ENCODE measurements around the gene BABAM2. TPM values are rescaled to one million over a fixed set of nuclear protein-coding genes. Genes with fewer than 3 reads are reported as not detected.

BABAM2 gene
- total and polyA plus RNA-seq, 4 donors: 17.2 to 53.8 (median 36.5) TPM

GRCh38 chr2:27885234-27885633, 5.3 kb upstream of the BABAM2 start:
- Histone ChIP-seq H3K27ac (ENCODE audit: low read depth in 1 of 2, low read length in 2 of 2) (no peak overlapping the region), H3K4me3 (ENCODE audit: low read length in 2 of 2) (no peak overlapping the region), H3K4me1 (ENCODE audit: control insufficient read depth in 1 of 2, insufficient read depth in 2 of 2, low read length in 2 of 2) (peaks cover 0 to 5% of the 10 kb centered on the region in 2 donors), H3K36me3 (ENCODE audit: control insufficient read depth in 1 of 2, insufficient read depth in 2 of 2, low read length in 1 of 2) (no peaks in the 10 kb centered on the region), H3K9me3 (ENCODE audit: control insufficient read depth, low read length) (no peaks in the 10 kb centered on the region), H3K27me3 (ENCODE audit: control insufficient read depth in 1 of 2, insufficient read depth in 2 of 2, low read length in 1 of 2) (no peaks in the 10 kb centered on the region)
- 84 to 90% methylated on average over 1 of the region's 1 CpG for WGBS, 2 donors
- DNase-seq (no peak), ATAC-seq (ENCODE audit: low FRiP score) (no peak)
- intact Hi-C loops (cut with DNase I): loop anchor here (5.0 to 10.0 kb wide), 3 partner anchors 60 to 163 kb away; no protein-coding TSS in a partner anchor

GRCh38 chr2:27885661-27886060, 4.9 kb upstream of the BABAM2 start:
- no peak for DNase-seq
- Histone ChIP-seq H3K36me3 (ENCODE audit: control insufficient read depth in 1 of 2, insufficient read depth in 2 of 2, low read length in 1 of 2) (no peaks in the 10 kb centered on the region), H3K27ac (ENCODE audit: low read depth in 1 of 2, low read length in 2 of 2) (no peak overlapping the region), H3K9me3 (ENCODE audit: control insufficient read depth, low read length) (no peaks in the 10 kb centered on the region), H3K4me3 (ENCODE audit: low read length in 2 of 2) (no peak overlapping the region), H3K4me1 (ENCODE audit: control insufficient read depth in 1 of 2, insufficient read depth in 2 of 2, low read length in 2 of 2) (peaks cover 0 to 5% of the 10 kb centered on the region in 2 donors), H3K27me3 (ENCODE audit: control insufficient read depth in 1 of 2, insufficient read depth in 2 of 2, low read length in 1 of 2) (no peaks in the 10 kb centered on the region)
- WGBS, 2 donors: 29 to 44% methylated on average over 1 of the region's 1 CpG
- ATAC-seq (ENCODE audit: low FRiP score): no peak
- intact Hi-C loops (cut with DNase I): loop anchor here (5.0 to 10.0 kb wide), 3 partner anchors 61 to 163 kb away; no protein-coding TSS in a partner anchor

GRCh38 chr2:27886322-27886721, 4.2 kb upstream of the BABAM2 start:
- ATAC-seq (ENCODE audit: low FRiP score) (no peak), DNase-seq (no peak)
- 92% methylated on average over 6 of the region's 6 CpGs for WGBS, 2 donors
- H3K27ac ChIP-seq (ENCODE audit: low read depth in 1 of 2, low read length in 2 of 2): no peak overlapping the region
- no peaks in the 10 kb centered on the region for H3K27me3 ChIP-seq (ENCODE audit: control insufficient read depth in 1 of 2, insufficient read depth in 2 of 2, low read length in 1 of 2)
- H3K4me1 ChIP-seq (ENCODE audit: control insufficient read depth in 1 of 2, insufficient read depth in 2 of 2, low read length in 2 of 2): peaks cover 0 to 5% of the 10 kb centered on the region in 2 donors
- intact Hi-C loops (cut with DNase I): loop anchor here (5.0 to 10.0 kb wide), 3 partner anchors 62 to 164 kb away; no protein-coding TSS in a partner anchor
- no peak overlapping the region for H3K4me3 ChIP-seq (ENCODE audit: low read length in 2 of 2)
- no peaks in the 10 kb centered on the region for H3K9me3 ChIP-seq (ENCODE audit: control insufficient read depth, low read length)
- no peaks in the 10 kb centered on the region for H3K36me3 ChIP-seq (ENCODE audit: control insufficient read depth in 1 of 2, insufficient read depth in 2 of 2, low read length in 1 of 2)

DNA sequence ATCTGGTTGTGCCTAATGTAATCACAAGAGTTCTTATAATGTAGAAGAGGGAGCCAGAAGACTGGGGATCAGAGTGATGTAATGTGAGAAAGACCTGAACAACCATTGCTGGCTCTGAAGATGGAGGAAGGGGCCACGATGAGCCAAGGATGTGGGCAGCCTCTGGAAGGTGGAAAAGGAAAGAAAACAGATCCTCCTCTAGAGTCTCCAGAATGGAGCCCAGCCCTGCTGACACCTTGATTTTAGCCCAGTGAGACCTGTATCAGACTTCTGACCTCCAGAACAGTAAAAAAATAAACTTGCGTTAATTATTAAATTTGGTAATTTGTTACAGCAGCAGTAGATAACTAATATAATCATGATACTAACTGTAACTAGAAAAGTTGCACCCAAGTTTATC, 3.4 kb upstream of the BABAM2 start:
- no peak for DNase-seq
- Histone ChIP-seq H3K27ac (ENCODE audit: low read depth in 1 of 2, low read length in 2 of 2) (no peak overlapping the region), H3K9me3 (ENCODE audit: control insufficient read depth, low read length) (no peaks in the 10 kb centered on the region), H3K4me3 (ENCODE audit: low read length in 2 of 2) (no peak overlapping the region), H3K27me3 (ENCODE audit: control insufficient read depth in 1 of 2, insufficient read depth in 2 of 2, low read length in 1 of 2) (no peaks in the 10 kb centered on the region), H3K4me1 (ENCODE audit: control insufficient read depth in 1 of 2, insufficient read depth in 2 of 2, low read length in 2 of 2) (peaks cover 0 to 5% of the 10 kb centered on the region in 2 donors), H3K36me3 (ENCODE audit: control insufficient read depth in 1 of 2, insufficient read depth in 2 of 2, low read length in 1 of 2) (no peaks in the 10 kb centered on the region)
- intact Hi-C loops (cut with DNase I): loop anchor here (5.0 to 10.0 kb wide), 3 partner anchors 62 to 165 kb away; no protein-coding TSS in a partner anchor
- no peak for ATAC-seq (ENCODE audit: low FRiP score)
- 57 to 60% methylated on average over 2 of the region's 2 CpGs for WGBS, 2 donors

GRCh38 chr2:27887830-27888229, 2.7 kb upstream of the BABAM2 start:
- 62 to 65% methylated on average over 3 of the region's 3 CpGs for WGBS, 2 donors
- H3K27ac ChIP-seq (ENCODE audit: low read depth in 1 of 2, low read length in 2 of 2): no peak overlapping the region
- H3K4me1 ChIP-seq (ENCODE audit: control insufficient read depth in 1 of 2, insufficient read depth in 2 of 2, low read length in 2 of 2): peaks cover 0 to 5% of the 10 kb centered on the region in 2 donors
- ATAC-seq (ENCODE audit: low FRiP score) (no peak), DNase-seq (no peak)
- intact Hi-C loops (cut with DNase I): loop anchor here (5.0 to 10.0 kb wide), 3 partner anchors 63 to 166 kb away; no protein-coding TSS in a partner anchor
- no peaks in the 10 kb centered on the region for H3K27me3 ChIP-seq (ENCODE audit: control insufficient read depth in 1 of 2, insufficient read depth in 2 of 2, low read length in 1 of 2)
- no peaks in the 10 kb centered on the region for H3K36me3 ChIP-seq (ENCODE audit: control insufficient read depth in 1 of 2, insufficient read depth in 2 of 2, low read length in 1 of 2)
- H3K4me3 ChIP-seq (ENCODE audit: low read length in 2 of 2): no peak overlapping the region
- no peaks in the 10 kb centered on the region for H3K9me3 ChIP-seq (ENCODE audit: control insufficient read depth, low read length)

GRCh38 chr2:27888790-27889189, 1.7 kb upstream of the BABAM2 start:
- ATAC-seq (ENCODE audit: low FRiP score) (no peak), DNase-seq (no peak)
- intact Hi-C loops (cut with DNase I): loop anchor here (5.0 to 10.0 kb wide), 3 partner anchors 64 to 166 kb away; no protein-coding TSS in a partner anchor
- no peak overlapping the region for H3K27ac ChIP-seq (ENCODE audit: low read depth in 1 of 2, low read length in 2 of 2)
- 1 to 8% methylated on average over 3 of the region's 3 CpGs for WGBS, 2 donors
- H3K9me3 ChIP-seq (ENCODE audit: control insufficient read depth, low read length): no peaks in the 10 kb centered on the region
- no peaks in the 10 kb centered on the region for H3K36me3 ChIP-seq (ENCODE audit: control insufficient read depth in 1 of 2, insufficient read depth in 2 of 2, low read length in 1 of 2)
- no peaks in the 10 kb centered on the region for H3K27me3 ChIP-seq (ENCODE audit: control insufficient read depth in 1 of 2, insufficient read depth in 2 of 2, low read length in 1 of 2)
- no peak overlapping the region for H3K4me3 ChIP-seq (ENCODE audit: low read length in 2 of 2)
- H3K4me1 ChIP-seq (ENCODE audit: control insufficient read depth in 1 of 2, insufficient read depth in 2 of 2, low read length in 2 of 2): peaks cover 0 to 5% of the 10 kb centered on the region in 2 donors

GRCh38 chr2:27889774-27890145, 769 bp upstream of the BABAM2 start:
- Histone ChIP-seq H3K4me3 (ENCODE audit: low read length in 2 of 2) (peak overlapping the region; percentile 22 to 77), H3K36me3 (ENCODE audit: control insufficient read depth in 1 of 2, insufficient read depth in 2 of 2, low read length in 1 of 2) (no peaks in the 10 kb centered on the region), H3K9me3 (ENCODE audit: control insufficient read depth, low read length) (no peaks in the 10 kb centered on the region), H3K27me3 (ENCODE audit: control insufficient read depth in 1 of 2, insufficient read depth in 2 of 2, low read length in 1 of 2) (no peaks in the 10 kb centered on the region), H3K27ac (ENCODE audit: low read depth in 1 of 2, low read length in 2 of 2) (peak overlapping the region; percentile 23 to 78), H3K4me1 (ENCODE audit: control insufficient read depth in 1 of 2, insufficient read depth in 2 of 2, low read length in 2 of 2) (peaks cover 0 to 5% of the 10 kb centered on the region in 2 donors)
- DNase-seq (no peak), ATAC-seq (ENCODE audit: low FRiP score) (no peak)
- intact Hi-C loops (cut with DNase I): loop anchor here (1.0 to 10.0 kb wide), 5 partner anchors 65 to 507 kb away; partner anchors contain the start of gene FOSL2 (in 1 of the 2)
- 3 to 7% methylated on average over 10 of the region's 10 CpGs for WGBS, 2 donors

DNA sequence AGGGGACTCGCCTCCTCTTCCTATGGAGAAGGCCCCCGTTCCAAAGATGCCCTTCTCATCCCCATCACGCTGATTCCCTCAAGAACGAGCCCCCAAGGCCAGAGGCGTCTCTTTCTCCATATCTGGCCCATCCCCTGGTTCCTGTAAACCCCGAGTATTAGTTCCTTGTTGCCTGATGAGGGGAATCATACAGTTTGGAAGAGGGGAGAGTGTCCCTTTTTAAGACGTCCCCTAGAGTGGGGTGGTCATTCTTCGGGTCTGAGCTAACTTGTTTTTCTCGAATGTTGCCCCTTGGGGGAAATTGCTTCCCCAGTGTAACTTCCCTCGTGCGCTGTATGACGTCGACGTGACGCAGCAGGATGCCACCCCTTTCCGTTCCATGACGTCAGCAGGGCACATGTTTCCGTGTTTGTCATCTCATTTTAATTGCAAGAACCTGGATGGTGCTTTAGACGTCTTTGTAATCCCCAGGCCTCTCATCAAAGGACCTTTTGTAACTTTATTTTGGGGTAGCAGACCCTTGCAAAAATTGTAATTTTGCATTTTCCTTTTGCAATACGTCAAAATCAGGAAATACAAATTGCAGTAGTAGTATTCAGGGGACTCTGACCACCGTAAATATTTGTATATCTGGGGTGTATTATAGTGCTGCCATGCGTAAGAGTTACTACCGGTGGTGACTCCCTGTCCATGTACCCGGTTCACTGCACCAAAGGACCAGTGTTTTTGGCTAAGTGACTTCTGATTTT, 569 bp downstream of the BABAM2 start:
- intact Hi-C loops (cut with DNase I): loop anchor here (1.0 to 2.0 kb wide), 2 partner anchors 501 to 506 kb away; partner anchors contain the start of gene FOSL2 (in 1 of the 2)
- H3K27ac ChIP-seq (ENCODE audit: low read depth in 1 of 2, low read length in 2 of 2): peak overlapping the region in 1 of 2 donors; percentile 87
- H3K36me3 ChIP-seq (ENCODE audit: control insufficient read depth in 1 of 2, insufficient read depth in 2 of 2, low read length in 1 of 2): no peaks in the 10 kb centered on the region
- H3K9me3 ChIP-seq (ENCODE audit: control insufficient read depth, low read length): no peaks in the 10 kb centered on the region
- no peaks in the 10 kb centered on the region for H3K4me1 ChIP-seq (ENCODE audit: control insufficient read depth in 1 of 2, insufficient read depth in 2 of 2, low read length in 2 of 2)
- WGBS, 2 donors: 14 to 15% methylated on average over 24 of the region's 24 CpGs
- no peaks in the 10 kb centered on the region for H3K27me3 ChIP-seq (ENCODE audit: control insufficient read depth in 1 of 2, insufficient read depth in 2 of 2, low read length in 1 of 2)
- ATAC-seq (ENCODE audit: low FRiP score): peak; percentile 75
- DNase-seq: peak; percentile 90 to 95
- H3K4me3 ChIP-seq (ENCODE audit: low read length in 2 of 2): peak overlapping the region; percentile 58 to 77
